HEK293 (cell line): Measurements from ENCODE around the gene TCAP.
A peak's percentile ranks its signal among the peaks of the same experiment; 100 is the strongest.

Experiments
- SCRT1 ChIP-seq: fragments of 450-650 bp; formaldehyde crosslinking; IDR thresholded peaks from 2 replicates; pipeline ENCODE4 v1.5.1; 2016; ENCODE audit warnings: missing biosample characterization, missing genetic modification characterization, borderline replicate concordance
- SCRT2 ChIP-seq: fragments of 450-650 bp; formaldehyde crosslinking; IDR thresholded peaks from 2 replicates; pipeline ENCODE4 v1.5.1; 2016; ENCODE audit warnings: missing biosample characterization, missing genetic modification characterization
- TCF7L2 ChIP-seq: IDR thresholded peaks from 2 replicates; pipeline ENCODE4 v1.6.1; 2011; ENCODE audit warnings: low read depth, mild to moderate bottlenecking, inconsistent platforms, low read length, moderate library complexity, borderline replicate concordance
- ZIC2 ChIP-seq: fragments of 450-650 bp; formaldehyde crosslinking; IDR thresholded peaks from 2 replicates; pipeline ENCODE4 v1.5.1; 2016; ENCODE audit warnings: missing biosample characterization, missing genetic modification characterization
- ZNF140 ChIP-seq: fragments of 450-650 bp; formaldehyde crosslinking; IDR thresholded peaks from 2 replicates; pipeline ENCODE4 v1.5.1; 2016; ENCODE audit warnings: missing biosample characterization, missing genetic modification characterization
- ZNF354C ChIP-seq: fragments of 450-650 bp; formaldehyde crosslinking; IDR thresholded peaks from 2 replicates; pipeline ENCODE4 v1.5.1; 2016; ENCODE audit warnings: missing biosample characterization, missing genetic modification characterization, low read depth, borderline replicate concordance
- ZNF391 ChIP-seq: fragments of 450-650 bp; formaldehyde crosslinking; IDR thresholded peaks from 2 replicates; pipeline ENCODE4 v1.5.1; 2016; ENCODE audit warnings: low read depth, missing biosample characterization, missing genetic modification characterization, borderline replicate concordance
- ZNF510 ChIP-seq: fragments of 450-650 bp; formaldehyde crosslinking; IDR thresholded peaks from 2 replicates; pipeline ENCODE4 v1.5.1; 2018; ENCODE audit warnings: mild to moderate bottlenecking, missing genetic modification characterization, missing biosample characterization; ENCODE audit not compliant: insufficient replicate concordance
- ZNF544 ChIP-seq: fragments of 450-650 bp; formaldehyde crosslinking; IDR thresholded peaks from 2 replicates; pipeline ENCODE4 v1.5.0; 2017; ENCODE audit warnings: missing biosample characterization, missing genetic modification characterization
- ZNF555 ChIP-seq: fragments of 450-650 bp; formaldehyde crosslinking; conservative IDR thresholded peaks from 2 replicates; pipeline ENCODE4 v1.5.1; 2017; ENCODE audit warnings: missing biosample characterization, mild to moderate bottlenecking, missing genetic modification characterization, inconsistent platforms
- ZNF571 ChIP-seq: fragments of 450-650 bp; formaldehyde crosslinking; IDR thresholded peaks from 2 replicates; pipeline ENCODE4 v1.5.0; 2017; ENCODE audit warnings: missing biosample characterization, missing genetic modification characterization
- ZNF585B ChIP-seq: fragments of 450-650 bp; formaldehyde crosslinking; IDR thresholded peaks from 2 replicates; pipeline ENCODE4 v1.5.1; 2016; ENCODE audit warnings: missing biosample characterization, missing genetic modification characterization
- ZNF596 ChIP-seq: fragments of 450-650 bp; IDR thresholded peaks from 2 replicates; pipeline ENCODE4 v1.5.0; 2018; ENCODE audit warnings: missing biosample characterization, mild to moderate bottlenecking, missing genetic modification characterization, moderate library complexity
- ZNF621 ChIP-seq: fragments of 450-650 bp; formaldehyde crosslinking; IDR thresholded peaks from 2 replicates; pipeline ENCODE4 v1.5.1; 2017; ENCODE audit warnings: missing biosample characterization, missing genetic modification characterization
- ZNF629 ChIP-seq: fragments of 450-650 bp; formaldehyde crosslinking; IDR thresholded peaks from 2 replicates; pipeline ENCODE4 v1.5.1; 2017; ENCODE audit warnings: missing biosample characterization, missing genetic modification characterization
- ZNF664 ChIP-seq: fragments of 450-650 bp; formaldehyde crosslinking; IDR thresholded peaks from 2 replicates; pipeline ENCODE4 v1.5.1; 2016; ENCODE audit warnings: missing biosample characterization, missing genetic modification characterization
- ZSCAN30 ChIP-seq: fragments of 450-650 bp; IDR thresholded peaks from 2 replicates; pipeline ENCODE4 v1.5.1; 2018; ENCODE audit warnings: missing biosample characterization, mild to moderate bottlenecking, missing genetic modification characterization, moderate library complexity
- TF ChIP-seq, protein P1 (sequence below): fragments of 450-650 bp; formaldehyde crosslinking; IDR thresholded peaks from 2 replicates; pipeline ENCODE4 v1.5.1; 2016; ENCODE audit warnings: missing biosample characterization, missing genetic modification characterization
- TF ChIP-seq, protein P2 (sequence below): fragments of 450-650 bp; formaldehyde crosslinking; conservative IDR thresholded peaks from 2 replicates; pipeline ENCODE4 v1.5.1; 2016; ENCODE audit warnings: low read depth, missing biosample characterization, missing genetic modification characterization
- TF ChIP-seq, protein P3 (sequence below): fragments of 450-650 bp; formaldehyde crosslinking; IDR thresholded peaks from 2 replicates; pipeline ENCODE4 v1.5.1; 2016; ENCODE audit warnings: missing biosample characterization, missing genetic modification characterization
- TF ChIP-seq, protein P4 (sequence below): fragments of 450-650 bp; formaldehyde crosslinking; IDR thresholded peaks from 2 replicates; pipeline ENCODE4 v1.5.1; 2016; ENCODE audit warnings: missing biosample characterization, missing genetic modification characterization
- TF ChIP-seq, protein P5 (sequence below): fragments of 450-650 bp; formaldehyde crosslinking; IDR thresholded peaks from 2 replicates; pipeline ENCODE4 v1.5.1; 2016; ENCODE audit warnings: missing biosample characterization, missing genetic modification characterization, low read depth

The TCAP gene

DNA sequence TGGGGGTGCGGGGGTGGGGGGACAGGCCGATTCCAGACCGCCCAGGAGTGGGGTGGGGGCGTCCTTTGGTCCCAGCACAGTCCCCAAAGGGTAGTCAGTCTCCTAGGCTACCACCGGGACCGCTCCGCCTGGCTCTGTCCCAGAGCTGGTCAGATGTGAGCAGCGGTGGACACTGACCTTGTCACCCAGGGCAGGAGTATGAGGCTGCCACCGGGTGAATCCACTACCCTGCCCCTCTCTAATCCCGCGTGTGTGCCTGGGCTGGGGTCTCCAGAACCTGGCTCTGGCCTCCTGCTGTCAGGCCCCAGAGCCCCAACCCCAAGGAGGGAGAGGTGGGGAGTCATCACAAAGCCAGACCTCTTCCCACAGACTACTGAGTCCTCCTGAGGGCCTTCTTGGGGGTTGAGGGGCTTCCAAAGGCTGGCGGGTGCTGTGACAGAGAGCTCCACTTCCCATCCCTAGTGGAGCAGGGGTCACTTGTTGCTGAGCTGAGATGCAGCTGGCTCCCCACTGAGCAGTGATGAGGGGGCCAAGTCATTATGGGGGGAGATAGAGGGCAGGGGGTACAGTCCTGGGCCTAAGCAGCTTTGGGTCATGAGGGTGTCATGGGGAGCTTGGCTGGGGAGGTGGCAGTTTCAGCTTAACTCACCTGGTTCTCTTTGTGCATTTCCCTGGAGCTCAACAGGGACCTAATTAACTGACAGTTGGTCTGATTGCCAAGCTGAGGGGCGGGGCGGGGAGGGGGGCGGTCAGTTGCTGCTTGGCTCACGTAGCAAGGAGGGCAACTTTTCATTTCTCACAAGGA lies 37.2 kb upstream of the TCAP start (continued):
- TF ChIP-seq, protein P1, sequence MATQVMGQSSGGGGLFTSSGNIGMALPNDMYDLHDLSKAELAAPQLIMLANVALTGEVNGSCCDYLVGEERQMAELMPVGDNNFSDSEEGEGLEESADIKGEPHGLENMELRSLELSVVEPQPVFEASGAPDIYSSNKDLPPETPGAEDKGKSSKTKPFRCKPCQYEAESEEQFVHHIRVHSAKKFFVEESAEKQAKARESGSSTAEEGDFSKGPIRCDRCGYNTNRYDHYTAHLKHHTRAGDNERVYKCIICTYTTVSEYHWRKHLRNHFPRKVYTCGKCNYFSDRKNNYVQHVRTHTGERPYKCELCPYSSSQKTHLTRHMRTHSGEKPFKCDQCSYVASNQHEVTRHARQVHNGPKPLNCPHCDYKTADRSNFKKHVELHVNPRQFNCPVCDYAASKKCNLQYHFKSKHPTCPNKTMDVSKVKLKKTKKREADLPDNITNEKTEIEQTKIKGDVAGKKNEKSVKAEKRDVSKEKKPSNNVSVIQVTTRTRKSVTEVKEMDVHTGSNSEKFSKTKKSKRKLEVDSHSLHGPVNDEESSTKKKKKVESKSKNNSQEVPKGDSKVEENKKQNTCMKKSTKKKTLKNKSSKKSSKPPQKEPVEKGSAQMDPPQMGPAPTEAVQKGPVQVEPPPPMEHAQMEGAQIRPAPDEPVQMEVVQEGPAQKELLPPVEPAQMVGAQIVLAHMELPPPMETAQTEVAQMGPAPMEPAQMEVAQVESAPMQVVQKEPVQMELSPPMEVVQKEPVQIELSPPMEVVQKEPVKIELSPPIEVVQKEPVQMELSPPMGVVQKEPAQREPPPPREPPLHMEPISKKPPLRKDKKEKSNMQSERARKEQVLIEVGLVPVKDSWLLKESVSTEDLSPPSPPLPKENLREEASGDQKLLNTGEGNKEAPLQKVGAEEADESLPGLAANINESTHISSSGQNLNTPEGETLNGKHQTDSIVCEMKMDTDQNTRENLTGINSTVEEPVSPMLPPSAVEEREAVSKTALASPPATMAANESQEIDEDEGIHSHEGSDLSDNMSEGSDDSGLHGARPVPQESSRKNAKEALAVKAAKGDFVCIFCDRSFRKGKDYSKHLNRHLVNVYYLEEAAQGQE = no peak
- TF ChIP-seq ZNF391 (tag by site-specific recombination) (no peak), SCRT2 (peak; percentile 95), ZNF354C (tag by site-specific recombination) (no peak), ZNF555 (no peak), ZSCAN30 (tag by site-specific recombination) (no peak), ZNF510 (tag by site-specific recombination) (no peak), SCRT1 (tag by site-specific recombination) (peak; percentile 84), ZNF571 (tag by site-specific recombination) (no peak), ZNF629 (tag by site-specific recombination) (no peak), ZNF140 (tag by site-specific recombination) (no peak), ZNF585B (tag by site-specific recombination) (no peak), TCF7L2 (no peak), ZNF544 (tag by site-specific recombination) (no peak), ZNF596 (tag by site-specific recombination) (no peak), ZNF664 (no peak), ZNF621 (tag by site-specific recombination) (no peak), ZIC2 (tag by site-specific recombination) (peak; percentile 67)
- TF ChIP-seq, protein P2, sequence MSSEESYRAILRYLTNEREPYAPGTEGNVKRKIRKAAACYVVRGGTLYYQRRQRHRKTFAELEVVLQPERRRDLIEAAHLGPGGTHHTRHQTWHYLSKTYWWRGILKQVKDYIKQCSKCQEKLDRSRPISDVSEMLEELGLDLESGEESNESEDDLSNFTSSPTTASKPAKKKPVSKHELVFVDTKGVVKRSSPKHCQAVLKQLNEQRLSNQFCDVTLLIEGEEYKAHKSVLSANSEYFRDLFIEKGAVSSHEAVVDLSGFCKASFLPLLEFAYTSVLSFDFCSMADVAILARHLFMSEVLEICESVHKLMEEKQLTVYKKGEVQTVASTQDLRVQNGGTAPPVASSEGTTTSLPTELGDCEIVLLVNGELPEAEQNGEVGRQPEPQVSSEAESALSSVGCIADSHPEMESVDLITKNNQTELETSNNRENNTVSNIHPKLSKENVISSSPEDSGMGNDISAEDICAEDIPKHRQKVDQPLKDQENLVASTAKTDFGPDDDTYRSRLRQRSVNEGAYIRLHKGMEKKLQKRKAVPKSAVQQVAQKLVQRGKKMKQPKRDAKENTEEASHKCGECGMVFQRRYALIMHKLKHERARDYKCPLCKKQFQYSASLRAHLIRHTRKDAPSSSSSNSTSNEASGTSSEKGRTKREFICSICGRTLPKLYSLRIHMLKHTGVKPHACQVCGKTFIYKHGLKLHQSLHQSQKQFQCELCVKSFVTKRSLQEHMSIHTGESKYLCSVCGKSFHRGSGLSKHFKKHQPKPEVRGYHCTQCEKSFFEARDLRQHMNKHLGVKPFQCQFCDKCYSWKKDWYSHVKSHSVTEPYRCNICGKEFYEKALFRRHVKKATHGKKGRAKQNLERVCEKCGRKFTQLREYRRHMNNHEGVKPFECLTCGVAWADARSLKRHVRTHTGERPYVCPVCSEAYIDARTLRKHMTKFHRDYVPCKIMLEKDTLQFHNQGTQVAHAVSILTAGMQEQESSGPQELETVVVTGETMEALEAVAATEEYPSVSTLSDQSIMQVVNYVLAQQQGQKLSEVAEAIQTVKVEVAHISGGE (tag by site-specific recombination) = no peak
- TF ChIP-seq, protein P3, sequence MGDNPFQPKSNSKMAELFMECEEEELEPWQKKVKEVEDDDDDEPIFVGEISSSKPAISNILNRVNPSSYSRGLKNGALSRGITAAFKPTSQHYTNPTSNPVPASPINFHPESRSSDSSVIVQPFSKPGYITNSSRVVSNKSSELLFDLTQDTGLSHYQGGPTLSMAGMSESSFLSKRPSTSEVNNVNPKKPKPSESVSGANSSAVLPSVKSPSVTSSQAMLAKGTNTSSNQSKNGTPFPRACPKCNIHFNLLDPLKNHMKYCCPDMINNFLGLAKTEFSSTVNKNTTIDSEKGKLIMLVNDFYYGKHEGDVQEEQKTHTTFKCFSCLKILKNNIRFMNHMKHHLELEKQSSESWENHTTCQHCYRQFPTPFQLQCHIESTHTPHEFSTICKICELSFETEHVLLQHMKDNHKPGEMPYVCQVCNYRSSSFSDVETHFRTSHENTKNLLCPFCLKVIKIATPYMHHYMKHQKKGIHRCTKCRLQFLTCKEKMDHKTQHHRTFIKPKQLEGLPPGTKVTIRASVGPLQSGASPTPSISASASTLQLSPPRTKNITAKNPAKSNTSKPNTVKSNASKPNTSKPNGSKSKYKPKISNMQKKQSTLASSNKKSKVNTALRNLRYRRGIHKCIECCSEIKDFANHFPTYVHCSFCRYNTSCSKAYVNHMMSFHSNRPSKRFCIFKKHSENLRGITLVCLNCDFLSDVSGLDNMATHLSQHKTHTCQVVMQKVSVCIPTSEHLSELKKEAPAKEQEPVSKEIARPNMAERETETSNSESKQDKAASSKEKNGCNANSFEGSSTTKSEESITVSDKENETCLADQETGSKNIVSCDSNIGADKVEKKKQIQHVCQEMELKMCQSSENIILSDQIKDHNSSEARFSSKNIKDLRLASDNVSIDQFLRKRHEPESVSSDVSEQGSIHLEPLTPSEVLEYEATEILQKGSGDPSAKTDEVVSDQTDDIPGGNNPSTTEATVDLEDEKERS = no peak
- TF ChIP-seq, protein P4, sequence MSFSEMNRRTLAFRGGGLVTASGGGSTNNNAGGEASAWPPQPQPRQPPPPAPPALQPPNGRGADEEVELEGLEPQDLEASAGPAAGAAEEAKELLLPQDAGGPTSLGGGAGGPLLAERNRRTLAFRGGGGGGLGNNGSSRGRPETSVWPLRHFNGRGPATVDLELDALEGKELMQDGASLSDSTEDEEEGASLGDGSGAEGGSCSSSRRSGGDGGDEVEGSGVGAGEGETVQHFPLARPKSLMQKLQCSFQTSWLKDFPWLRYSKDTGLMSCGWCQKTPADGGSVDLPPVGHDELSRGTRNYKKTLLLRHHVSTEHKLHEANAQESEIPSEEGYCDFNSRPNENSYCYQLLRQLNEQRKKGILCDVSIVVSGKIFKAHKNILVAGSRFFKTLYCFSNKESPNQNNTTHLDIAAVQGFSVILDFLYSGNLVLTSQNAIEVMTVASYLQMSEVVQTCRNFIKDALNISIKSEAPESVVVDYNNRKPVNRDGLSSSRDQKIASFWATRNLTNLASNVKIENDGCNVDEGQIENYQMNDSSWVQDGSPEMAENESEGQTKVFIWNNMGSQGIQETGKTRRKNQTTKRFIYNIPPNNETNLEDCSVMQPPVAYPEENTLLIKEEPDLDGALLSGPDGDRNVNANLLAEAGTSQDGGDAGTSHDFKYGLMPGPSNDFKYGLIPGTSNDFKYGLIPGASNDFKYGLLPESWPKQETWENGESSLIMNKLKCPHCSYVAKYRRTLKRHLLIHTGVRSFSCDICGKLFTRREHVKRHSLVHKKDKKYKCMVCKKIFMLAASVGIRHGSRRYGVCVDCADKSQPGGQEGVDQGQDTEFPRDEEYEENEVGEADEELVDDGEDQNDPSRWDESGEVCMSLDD (tag by site-specific recombination) = no peak
- TF ChIP-seq, protein P5, sequence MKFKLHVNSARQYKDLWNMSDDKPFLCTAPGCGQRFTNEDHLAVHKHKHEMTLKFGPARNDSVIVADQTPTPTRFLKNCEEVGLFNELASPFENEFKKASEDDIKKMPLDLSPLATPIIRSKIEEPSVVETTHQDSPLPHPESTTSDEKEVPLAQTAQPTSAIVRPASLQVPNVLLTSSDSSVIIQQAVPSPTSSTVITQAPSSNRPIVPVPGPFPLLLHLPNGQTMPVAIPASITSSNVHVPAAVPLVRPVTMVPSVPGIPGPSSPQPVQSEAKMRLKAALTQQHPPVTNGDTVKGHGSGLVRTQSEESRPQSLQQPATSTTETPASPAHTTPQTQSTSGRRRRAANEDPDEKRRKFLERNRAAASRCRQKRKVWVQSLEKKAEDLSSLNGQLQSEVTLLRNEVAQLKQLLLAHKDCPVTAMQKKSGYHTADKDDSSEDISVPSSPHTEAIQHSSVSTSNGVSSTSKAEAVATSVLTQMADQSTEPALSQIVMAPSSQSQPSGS = no peak
